HG02973 (cell line): ENCODE results near the gene SLC6A8.
"Not testable (repeated sequence)": the region's sequence is repeated elsewhere in the genome, so short reads cannot be mapped to it uniquely, and the experiment has no call there.

Experiments used
- ATAC-seq: cut with Tn5 transposase; IDR thresholded peaks from one replicate; pipeline ENCODE4 v1.9.1; 2021; ENCODE audit warnings: moderate library complexity; ENCODE audit not compliant: unreplicated experiment

Gene SLC6A8

DNA sequence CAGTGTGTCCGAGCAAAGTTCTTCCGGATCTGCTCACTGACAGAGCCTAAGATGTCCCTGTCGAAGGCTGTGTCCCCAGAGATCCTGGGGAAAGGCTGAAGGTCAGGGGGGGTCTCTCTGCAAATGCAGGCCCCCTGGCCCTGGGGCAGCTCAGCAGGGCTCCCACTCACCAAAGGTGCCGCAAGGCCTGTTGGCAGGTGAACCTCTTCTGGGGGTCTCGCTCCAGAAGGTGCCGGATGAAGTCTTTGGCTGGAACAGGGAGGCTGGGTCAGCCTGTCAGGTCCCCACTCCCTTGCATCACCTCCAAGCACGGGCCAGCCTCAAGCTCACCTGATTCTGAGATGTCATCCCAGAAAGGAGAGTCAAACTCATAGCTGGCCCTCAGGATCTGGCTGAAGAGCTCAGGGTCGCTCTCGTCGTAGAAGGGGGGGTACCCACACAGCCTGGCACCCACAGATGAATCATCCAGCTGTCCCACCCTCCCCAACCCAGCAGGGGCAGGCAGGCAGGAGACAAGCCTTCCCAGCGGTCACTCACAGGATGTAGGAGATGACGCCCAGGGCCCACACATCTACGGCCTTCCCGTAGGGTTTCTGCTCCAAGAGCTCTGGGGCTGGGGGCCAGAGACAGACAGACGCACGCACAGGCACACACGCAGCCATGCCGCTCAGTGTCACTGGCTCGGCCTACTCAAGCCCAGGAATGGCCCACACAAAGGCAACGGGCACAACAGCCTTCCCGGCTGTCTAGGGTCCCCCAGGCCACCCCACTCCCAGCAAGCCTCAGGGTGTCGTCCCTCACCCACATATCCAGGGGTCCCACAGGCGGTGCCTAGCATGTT is 16.8 kb upstream of the SLC6A8 start:
- ATAC-seq, result no peak

DNA sequence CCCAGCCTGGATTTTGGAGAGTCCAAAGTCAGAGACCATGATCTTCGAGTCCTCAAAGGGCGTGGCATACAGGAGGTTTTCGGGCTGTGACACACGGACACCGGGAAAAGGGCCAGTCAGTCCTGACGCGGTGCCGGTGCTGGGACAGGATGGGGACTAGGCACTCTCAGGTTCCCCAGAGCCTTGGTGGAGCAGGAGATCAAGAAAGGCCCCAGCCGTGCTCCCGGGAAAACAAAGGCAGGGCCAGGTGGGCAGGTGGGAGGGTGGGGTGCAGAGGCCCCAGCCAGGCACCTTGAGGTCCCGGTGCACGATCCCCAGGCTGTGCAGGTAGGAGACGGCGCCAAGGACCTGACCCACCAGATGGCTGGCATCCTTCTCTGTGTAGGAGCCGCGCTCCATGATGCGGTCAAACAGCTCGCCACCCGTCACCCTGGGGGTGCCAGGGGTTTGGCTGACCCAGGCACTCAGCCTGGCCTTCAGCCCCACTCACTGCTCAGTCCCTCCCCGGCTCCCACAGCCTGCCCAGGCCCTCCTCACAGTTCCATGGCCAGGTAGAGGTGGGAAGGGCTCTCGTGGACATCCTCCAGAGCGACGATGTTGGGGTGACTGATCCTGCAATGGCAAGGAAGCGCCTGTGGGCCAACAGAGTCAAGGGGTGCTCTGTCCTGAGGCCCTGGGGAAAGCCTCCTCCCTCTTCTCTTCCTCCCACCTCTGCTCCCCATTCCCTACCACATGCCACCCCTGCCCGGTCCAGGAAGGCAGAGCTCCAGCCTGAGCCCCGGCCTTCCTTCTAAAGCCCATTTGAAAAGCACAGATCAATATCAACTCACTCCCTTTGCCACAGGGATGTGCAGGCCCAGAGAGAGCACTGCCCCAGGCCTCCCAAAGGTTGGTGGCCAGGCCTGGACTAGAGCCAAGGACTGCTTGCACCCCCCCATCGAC is 15.9 kb upstream of the SLC6A8 start:
- ATAC-seq, result no peak

DNA sequence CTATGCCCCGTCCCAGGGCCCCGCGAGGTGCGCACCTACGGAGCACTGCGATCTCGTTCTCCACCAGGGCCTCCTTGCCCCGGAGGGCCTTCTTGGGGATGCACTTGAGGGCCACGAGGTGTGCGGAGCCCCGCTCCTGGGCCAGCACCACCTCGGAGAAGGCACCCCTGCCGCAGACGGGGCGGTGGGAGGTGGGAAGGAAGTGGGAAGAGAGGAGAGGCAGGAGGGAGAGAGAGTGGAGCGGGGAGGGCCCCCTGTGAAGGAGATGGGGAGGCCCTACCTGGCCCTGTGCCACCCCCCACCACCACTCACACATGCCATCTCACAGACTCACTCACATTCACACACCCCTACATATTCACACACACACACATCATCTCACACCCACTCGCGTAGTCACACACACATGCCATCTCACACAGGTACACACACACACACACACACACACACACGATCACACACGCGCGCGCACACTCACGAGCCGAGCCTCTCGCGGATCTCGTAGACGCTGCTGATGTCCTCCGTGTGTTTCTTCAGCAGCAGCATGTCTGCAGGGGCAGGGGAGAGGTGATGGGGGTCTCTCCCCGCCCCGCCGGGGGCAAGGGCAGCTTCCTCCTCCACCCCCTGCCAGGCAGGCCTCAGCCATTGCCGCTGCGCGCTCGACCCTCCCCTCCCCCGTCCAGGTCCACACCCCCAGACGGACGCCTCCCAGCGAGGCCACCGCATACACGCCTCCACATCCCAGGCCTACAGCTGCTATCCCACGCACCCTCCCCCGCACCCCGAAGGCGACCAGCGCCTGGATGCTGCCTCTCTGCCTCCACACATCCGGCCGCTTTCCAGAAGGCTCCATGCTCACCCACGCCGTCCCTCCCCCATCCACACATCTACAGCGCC is 14.9 kb upstream of the SLC6A8 start:
- no peak for ATAC-seq

DNA sequence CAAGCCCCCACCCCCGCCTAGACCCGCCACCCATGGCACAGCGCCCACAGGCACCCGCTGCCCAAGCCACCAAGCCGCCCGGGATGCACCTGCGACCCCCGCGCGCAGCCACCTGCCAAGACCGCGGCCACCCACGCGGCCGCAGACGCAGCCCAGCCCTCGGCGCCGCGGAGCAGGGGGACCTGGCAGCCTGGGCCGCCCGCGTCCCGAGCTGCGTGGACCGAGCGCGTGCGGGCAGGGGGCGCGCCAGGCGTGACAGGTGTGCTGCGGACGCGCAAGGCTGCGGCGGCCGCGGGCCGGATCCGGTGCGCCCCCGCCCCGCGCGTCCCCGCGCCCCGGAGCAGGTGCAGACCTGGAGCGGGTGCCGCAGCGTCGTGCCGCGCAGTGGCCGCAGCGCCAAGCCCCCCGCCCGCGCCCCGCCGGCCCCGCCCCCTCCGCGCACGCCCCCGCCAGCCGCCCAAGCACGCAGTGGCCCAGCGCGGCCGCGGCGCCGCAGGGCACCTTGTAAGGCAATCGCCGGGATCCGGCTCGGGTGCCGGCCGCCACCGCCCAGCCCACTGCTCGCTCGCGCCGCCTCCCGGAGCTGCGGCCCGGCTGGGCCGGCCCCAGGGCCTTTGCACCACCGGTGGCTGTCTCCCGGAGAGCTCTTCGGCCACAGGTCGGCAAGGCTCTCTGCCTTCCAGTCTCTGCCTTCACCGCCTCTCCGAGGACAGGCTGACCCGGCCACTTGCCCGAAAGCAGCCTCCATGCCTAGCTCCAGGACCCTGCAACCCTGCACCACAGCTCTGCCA is 14.1 kb upstream of the SLC6A8 start, which contains the start of gene PNCK:
TSS of gene PNCK (minus strand) at position 386 of the 791 bp plus-strand sequence. CDS start 737 bp downstream, outside the sequence.
- no peak for ATAC-seq

DNA sequence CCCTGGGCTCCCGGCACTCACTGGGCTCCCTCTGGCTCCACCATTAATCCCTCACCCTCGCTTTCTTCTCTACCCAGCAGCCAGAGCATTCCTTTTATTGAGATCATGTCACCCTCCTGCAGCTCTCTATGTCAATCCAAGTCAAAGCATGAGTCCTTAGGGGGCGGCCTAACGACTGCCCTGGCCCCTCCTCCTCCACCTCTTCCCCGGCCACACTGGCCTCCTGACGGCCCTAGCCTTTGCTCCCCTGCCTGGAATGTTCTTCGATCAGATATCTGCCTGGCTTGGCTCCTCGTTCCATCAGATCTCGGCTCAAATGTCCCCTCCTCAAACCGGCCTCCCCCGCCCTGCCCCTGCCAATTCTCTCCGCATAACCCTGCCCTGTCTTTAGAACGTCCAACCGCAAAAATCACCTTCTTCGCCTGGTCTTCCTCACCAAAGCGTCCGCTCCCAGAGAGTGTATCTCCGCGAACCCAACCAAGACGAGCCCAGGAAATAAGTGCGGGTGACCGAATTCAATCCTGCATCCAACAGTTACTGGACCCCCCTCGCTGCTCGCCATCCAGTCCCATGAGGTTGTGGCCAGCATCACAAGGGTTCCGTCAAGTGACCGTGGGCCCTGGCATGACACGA is 13.4 kb upstream of the SLC6A8 start:
- no peak for ATAC-seq

DNA sequence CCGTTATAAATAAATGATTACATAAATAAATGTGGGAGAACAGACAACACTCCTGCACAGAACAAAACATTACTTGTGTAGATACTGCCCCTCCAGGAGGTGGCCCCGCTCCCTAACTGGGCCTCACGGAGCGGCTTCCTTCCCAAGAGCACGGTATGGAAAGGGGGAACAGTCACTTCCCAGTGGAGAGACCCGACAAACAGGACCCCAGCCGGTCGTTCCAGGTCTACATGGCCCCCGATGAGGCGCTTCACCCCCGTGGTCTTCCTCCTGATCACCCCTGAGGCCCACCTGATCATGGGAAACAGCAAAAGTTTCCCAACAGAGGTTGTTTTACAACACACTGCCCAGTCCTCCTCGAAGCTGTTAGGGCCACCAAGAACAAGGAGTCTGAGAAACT is 6.6 kb upstream of the SLC6A8 start:
- no peak for ATAC-seq

DNA sequence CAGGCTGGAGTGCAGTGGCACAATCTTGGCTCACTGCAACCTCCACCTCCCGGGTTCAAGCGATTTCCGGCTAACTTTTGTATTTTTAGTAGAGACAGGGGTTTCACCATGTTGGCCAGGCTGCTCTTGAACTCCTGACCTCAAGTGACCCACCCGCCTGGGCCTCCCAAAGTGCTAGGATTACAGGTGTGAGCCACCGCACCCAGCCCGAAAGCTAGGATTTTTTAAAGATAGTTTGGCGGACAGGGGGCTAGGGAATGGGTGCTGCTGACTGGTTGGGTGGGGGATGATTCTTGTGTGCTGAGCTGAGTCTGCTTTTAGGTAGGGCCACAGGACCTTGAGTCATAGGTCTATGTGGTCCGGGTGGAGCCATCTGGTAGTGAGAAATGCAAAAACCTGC is 4.2 kb upstream of the SLC6A8 start:
- ATAC-seq, result not testable (repeated sequence)

DNA sequence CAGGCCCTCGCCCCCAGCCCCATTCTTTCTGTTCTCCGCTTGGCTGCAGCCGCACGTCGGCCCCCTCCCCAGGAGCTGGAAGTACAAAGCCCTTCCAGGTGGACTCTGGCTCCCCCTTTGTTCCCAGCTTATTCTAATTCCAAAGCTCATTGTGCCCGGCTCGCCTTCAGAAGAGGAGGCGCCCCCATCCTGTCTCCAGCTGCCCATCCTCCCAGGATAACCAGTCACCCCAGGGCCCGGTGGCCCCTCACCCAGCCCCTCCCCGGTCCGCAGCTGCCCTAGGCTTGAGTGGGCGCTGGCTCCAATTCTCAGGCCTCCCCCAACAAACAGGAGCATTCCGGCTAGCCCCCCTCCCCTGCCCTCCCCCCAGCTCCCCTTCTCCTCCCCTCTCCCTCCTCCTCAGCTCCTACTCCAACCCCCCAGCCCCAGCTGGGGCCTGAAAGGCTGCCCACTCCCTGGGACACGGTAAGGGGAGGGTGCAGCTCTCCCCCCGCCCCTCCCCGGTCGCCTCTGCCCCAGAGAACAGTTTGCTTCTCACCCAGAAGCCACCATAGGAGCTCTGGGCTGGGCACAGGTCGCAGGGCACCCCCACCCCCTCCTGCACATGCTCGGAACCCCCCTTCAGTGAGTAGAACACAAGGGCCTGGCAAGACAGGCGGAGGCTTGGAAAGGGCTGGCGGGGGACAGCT is 3.1 kb upstream of the SLC6A8 start:
- no peak for ATAC-seq

DNA sequence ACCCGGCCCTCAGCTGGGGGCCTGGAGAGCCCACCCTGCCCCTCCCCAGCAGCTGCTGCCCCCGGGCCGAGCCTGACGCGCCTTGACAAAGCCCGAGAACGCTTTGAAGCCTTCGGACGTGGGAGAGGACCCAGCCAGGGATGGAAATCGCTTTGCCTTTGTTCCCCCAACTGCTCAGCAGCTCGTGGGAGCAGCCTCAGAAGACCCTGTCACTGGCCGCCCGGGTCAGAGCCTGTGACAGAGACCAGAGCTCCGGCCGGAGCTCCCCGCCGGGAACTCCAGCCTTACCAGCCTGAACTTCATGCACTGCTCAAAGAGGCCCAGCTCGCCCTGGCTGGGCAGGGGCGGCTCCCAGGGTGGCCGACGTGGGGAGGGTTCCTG is 2.6 kb upstream of the SLC6A8 start:
- ATAC-seq, result no peak

DNA sequence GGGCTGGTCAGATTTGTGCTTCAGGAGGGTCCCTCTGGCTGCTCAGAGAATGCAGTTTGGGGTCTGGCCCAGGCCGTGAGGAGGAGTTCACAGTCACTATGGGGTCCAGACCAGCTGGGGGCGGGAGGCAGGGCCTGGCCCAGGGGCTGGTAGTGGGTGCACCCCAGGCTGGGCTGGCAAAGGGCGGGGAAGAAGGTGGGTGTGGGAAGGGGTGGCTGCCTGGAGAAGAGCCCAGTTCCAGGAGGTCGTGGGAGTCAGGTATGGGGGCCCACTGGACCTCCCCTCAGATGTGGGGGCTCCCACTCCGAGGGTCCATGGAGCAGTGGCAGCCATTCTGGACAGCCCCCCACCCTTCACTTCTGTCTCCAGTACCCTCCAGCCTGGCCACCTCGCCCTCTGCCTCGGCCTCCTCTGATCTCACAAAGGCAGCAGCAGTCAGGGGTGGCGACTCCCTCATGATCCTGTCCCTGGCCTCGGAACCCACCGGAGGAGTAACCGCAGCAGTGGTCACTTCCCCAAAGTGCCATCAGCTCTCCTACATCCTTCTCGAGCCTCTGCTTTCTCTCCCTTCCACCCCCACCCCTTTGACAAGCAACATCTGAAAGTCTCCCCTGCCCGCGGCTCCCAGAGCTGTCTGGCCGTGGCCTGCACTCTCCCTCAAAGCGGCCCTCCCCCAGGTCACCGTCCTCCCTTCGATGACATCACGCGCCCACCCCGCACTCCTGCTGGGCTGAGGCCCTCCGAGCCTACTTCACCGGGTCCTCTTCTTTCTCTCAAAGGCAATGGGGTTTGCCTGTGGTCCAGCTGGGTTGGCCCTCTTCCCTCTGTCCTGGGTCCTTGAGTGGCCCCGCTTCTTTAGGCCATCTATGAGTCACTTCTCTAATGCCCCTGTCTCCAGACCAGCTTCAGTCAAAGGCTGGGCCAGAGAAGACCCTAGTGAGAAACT is 1.7 kb upstream of the SLC6A8 start:
- ATAC-seq, result no peak

DNA sequence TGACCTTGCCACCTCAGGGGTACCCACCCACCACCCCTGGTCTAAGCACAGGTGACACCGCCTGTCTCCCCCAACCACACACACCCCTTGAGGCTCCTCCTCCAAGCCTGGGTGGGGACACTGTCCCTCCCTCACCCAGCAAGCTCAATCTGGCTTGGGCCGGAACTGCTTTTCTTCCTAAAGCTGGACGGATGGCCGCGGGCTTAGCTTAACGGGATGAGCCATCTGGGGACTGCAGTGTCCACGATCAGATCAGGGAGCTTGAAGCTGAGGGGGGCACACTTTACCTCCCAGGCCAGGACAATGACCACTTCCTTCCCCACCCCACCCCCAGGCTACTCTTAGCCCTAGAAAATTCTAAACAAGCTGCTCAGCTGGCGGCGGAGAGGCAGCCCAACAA is 1.0 kb upstream of the SLC6A8 start:
- ATAC-seq, result no peak

DNA sequence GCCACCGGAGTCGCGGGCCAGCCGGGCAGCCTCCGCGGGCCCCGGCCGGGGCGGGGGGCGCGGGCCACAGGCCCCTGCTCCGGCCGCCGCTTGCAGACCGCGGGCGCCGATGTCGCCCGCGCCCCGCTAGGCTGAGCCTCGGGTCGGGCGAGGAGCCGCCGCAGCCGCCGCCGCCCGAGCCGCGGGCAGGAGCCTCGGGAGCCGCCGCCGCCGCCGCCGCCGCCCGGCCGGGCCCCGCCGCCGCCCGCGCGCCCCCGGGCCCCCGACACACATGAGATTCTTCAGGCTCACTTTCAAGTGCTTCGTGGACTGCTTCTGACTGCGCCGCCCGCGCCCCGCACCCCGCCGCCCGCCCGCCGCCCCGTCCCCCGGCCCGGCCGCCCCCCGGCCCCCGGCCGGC is 345 bp downstream of the SLC6A8 start:
- no peak for ATAC-seq

DNA sequence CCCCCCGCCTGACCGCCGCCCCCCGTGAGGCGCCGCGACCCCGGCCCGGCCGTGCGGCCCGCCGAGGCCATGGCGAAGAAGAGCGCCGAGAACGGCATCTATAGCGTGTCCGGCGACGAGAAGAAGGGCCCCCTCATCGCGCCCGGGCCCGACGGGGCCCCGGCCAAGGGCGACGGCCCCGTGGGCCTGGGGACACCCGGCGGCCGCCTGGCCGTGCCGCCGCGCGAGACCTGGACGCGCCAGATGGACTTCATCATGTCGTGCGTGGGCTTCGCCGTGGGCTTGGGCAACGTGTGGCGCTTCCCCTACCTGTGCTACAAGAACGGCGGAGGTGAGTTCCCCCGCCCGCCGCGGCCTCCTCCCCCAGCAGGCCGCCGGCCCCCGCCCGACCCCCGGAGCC is 780 bp downstream of the SLC6A8 start:
- no peak for ATAC-seq

DNA sequence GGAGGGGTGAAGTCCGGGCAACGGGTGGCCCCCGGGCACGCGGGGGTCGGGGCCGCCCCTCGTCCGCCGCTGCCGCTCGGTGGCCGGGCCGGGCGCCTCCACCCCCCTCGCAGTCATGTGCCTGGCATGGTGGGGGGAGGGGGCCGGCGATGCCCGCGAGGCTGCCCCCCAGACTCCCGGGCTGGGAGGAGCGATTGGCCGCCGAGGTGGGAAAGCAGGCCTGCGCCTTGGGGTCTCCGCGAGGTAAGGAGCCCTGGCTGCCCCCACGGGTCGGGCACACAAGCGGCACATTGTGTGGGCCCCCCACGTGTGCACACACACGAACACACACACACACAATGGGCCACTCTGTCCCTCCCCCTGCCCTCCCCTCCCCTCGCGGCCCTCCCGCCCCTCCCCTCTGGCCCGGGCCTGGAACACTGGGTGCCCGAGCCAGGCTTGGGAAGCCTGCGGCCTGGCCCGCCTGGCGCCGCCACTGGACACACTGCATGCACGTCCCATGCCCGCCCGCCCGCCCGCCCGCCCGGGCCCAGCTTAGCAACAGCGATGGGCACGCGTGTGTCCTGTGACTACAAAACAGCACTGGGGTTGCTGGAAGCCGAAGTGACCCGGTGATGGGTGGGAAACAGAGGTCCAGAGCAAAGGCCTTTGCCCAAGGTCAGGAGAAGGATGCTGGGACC is 1.3 kb downstream of the SLC6A8 start:
- ATAC-seq, result no peak

DNA sequence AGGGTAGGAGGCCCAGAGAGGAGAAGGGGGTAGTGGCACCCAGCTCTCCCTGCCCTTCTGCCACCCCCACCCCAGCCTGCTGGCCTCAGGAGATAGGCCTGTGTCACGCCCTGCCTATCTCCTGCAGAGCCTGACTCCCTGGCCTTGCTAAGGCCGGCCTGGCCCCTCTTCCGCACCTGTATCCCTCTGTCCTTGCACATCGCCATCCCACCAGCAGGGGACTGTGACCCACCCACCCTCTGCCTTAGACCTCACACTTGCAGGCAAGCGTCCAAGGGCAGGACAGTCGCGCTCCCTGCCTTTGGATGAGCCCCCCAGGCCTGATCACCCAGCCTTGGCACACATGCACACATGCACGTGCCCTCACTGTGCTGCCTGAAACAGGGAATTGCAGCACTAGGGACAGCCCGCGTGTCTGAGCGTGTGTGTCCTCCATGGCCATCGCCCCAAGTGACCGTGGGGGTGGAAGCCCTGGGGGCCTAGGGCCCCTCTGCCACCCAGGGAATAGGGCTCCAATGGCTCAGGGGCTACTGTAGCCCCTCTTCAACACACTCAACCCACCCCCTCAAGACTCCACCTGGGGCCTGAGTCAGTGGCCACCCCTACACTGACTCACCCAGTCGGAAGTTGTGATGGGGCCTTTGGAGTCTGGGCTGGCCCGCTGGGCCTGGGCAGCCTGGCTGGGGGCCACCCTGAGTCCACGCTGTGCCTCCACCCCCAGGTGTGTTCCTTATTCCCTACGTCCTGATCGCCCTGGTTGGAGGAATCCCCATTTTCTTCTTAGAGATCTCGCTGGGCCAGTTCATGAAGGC is 2.1 kb downstream of the SLC6A8 start:
- no peak for ATAC-seq

DNA sequence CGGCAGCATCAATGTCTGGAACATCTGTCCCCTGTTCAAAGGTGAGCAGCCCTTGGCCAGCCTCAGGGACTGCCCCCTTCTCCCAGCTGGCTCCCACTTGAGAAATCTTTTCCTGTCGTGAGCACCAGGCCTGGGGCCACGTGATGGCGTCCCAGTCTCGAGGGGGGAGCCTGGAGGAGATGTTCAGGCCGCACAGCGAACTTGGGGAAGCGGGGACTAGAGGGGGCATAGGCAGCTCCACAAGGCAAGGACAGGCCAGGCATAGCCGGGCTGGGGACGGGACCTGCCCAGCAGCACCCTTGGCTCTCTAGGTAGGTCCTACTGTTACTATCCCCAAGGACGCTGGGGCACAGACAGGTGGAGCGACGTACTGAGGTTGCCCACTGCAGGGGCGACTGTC is 2.7 kb downstream of the SLC6A8 start:
- ATAC-seq, result no peak
